ENCODE results near the gene CDC34.

Gene CDC34

GRCh38 chr19:572140-572742, 40.7 kb downstream of the CDC34 start, which contains the start of gene BSG:
BSG (plus strand) TSS chr19:572596; CDS start chr19:572635, 39 bp downstream.
- TF ChIP-seq CTCF (IDR thresholded peaks at IDR 0.05; ENCODE audit: insufficient read depth, low read depth, low read length, missing control alignments), result no peak
- DNase-seq (ENCODE audit: low read depth), result peak; percentile 99

GRCh38 chr19:572743-573518, 41.4 kb downstream of the CDC34 start:
- peak overlapping the region; percentile 81 for H3K4me3 ChIP-seq (ENCODE audit: low read depth, low read length)
- TF ChIP-seq CTCF (IDR thresholded peaks at IDR 0.05; ENCODE audit: insufficient read depth, low read depth, low read length, missing control alignments), result no peak
- peak; percentile 50 for DNase-seq (ENCODE audit: low read depth)

More at GRCh38 chr19:572140-572742, 40.7 kb downstream of the CDC34 start, which contains the start of gene BSG:
- H3K4me3 ChIP-seq (ENCODE audit: low read depth, low read length), result peak within 1 kb of the TSS; percentile 81

- DNase-seq (ENCODE audit: low read depth), result no peak
- TF ChIP-seq CTCF (IDR thresholded peaks at IDR 0.05; ENCODE audit: insufficient read depth, low read depth, low read length, missing control alignments), result no peak
- H3K4me3 ChIP-seq (ENCODE audit: low read depth, low read length), result peak overlapping the region; percentile 81
Observed at GRCh38 chr19:573519-573825, 41.9 kb downstream of the CDC34 start.

GRCh38 chr19:574658-575526, 43.3 kb downstream of the CDC34 start:
- H3K4me3 ChIP-seq (ENCODE audit: low read depth, low read length), result peak overlapping the region; percentile 81
- DNase-seq (ENCODE audit: low read depth), result peak; percentile 64
- TF ChIP-seq CTCF (IDR thresholded peaks at IDR 0.05; ENCODE audit: insufficient read depth, low read depth, low read length, missing control alignments), result no peak

- no peak for TF ChIP-seq CTCF (IDR thresholded peaks at IDR 0.05; ENCODE audit: insufficient read depth, low read depth, low read length, missing control alignments)
- no peak for DNase-seq (ENCODE audit: low read depth)
- H3K4me3 ChIP-seq (ENCODE audit: low read depth, low read length), result peak overlapping the region; percentile 81
Observed at GRCh38 chr19:575527-576506, 44.3 kb downstream of the CDC34 start.
